GM12878 (cell line): ENCODE results near the gene SEC63.

Source experiments
- BRCA1 ChIP-seq: IDR thresholded peaks from 2 replicates; pipeline ENCODE4 v1.6.1; 2011; ENCODE audit warnings: low read depth, low read length, improper control_type of control experiment
- CHD1 ChIP-seq: IDR thresholded peaks from 2 replicates; pipeline ENCODE4 v1.6.1; 2012; ENCODE audit warnings: low read depth, low read length, improper control_type of control experiment
- CREM ChIP-seq: IDR thresholded peaks from 2 replicates; pipeline ENCODE4 v1.6.1; 2014; ENCODE audit warnings: antibody characterized with exemption, low read depth
- EP300 ChIP-seq, 2 experiments: fragments of 150-350 bp in 1 of 2; IDR thresholded peaks; 2 replicates each; pipeline ENCODE4 v1.6.1; 2011 to 2012; ENCODE audit warnings: low read depth in 2 of 2, low read length in 2 of 2, borderline replicate concordance in 1 of 2, improper control_type of control experiment in 1 of 2, inconsistent platforms in 1 of 2; ENCODE audit not compliant: control insufficient read depth in 1 of 2
- FOS ChIP-seq: IDR thresholded peaks from 3 replicates; pipeline ENCODE4 v1.6.1; 2011; ENCODE audit warnings: borderline replicate concordance; ENCODE audit not compliant: insufficient read length; ENCODE audit errors: extremely low read depth
- HCFC1 ChIP-seq: fragments of 150-350 bp; IDR thresholded peaks from 2 replicates; pipeline ENCODE4 v1.6.1; 2014; ENCODE audit warnings: low read length
- HDAC6 ChIP-seq: fragments of 200-600 bp; sonication (generic); IDR thresholded peaks from one replicate; pipeline ENCODE4 v1.8.0; 2017; ENCODE audit warnings: antibody characterized with exemption; ENCODE audit not compliant: unreplicated experiment
- HDGF ChIP-seq: fragments of 450-650 bp; IDR thresholded peaks from 2 replicates; pipeline ENCODE4 v1.6.1; 2016; ENCODE audit warnings: antibody characterized with exemption
- MAX ChIP-seq: IDR thresholded peaks from 2 replicates; pipeline ENCODE4 v1.6.1; 2012; ENCODE audit warnings: low read depth, low read length, improper control_type of control experiment
- WRNIP1 ChIP-seq: IDR thresholded peaks from 2 replicates; pipeline ENCODE4 v1.6.1; 2011; ENCODE audit warnings: low read depth, low read length, improper control_type of control experiment, borderline replicate concordance
- TF ChIP-seq, protein P1 (sequence below), 3 experiments: IDR thresholded peaks in 2 of 3; conservative IDR thresholded peaks in 1 of 3; 2 replicates each; pipeline ENCODE4 v1.5.1; 2011; ENCODE audit warnings: low read depth in 3 of 3, low read length in 3 of 3, mild to moderate bottlenecking in 3 of 3, control low read depth in 2 of 3, moderate library complexity in 2 of 3, inconsistent platforms in 1 of 3, mixed read lengths in 1 of 3; ENCODE audit not compliant: control insufficient read depth in 2 of 3, insufficient read depth in 1 of 3; ENCODE audit errors: extremely low read depth in 1 of 3
- TF ChIP-seq, protein P2 (sequence below): fragments of 450-650 bp; IDR thresholded peaks from 2 replicates; pipeline ENCODE4 v1.6.1; 2017; ENCODE audit warnings: mild to moderate bottlenecking

DNA sequence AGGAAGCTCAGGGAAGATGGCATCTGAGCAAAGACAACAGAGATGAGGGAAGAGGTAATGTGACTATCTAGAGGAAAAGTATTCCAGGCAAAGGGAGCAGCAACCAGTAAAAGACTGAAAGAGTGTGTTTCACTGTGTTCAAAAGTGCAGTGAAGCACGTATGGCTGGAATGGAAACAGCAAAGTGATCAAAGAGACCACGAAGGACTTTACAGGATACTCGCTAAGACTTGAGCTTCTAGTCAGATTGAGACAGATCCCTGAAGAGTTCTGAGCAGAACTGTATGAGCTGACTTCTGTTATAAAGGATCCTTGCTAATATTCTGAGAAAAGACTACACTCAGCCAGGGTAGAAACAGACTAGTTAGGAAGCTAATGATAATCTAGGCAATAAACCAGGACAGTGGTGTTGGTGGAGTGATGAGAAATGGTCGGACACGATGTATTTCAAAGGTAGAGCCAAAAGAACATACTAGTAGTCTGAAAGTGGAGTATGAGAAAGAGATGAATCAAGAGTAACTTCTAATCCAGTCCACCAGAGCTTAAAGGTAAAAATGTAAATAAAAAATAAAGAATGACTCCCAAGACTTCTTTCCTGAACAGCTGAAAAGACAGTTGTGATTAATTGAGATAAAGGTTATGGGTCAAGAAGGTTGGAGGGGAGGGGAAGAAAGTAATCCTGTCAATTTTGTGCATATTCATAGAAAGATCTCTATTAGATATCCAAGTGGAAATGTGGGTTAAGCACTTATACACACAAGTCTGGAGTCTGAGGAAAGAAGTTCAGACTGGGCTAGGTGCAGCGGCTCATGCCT is 14.2 kb downstream of the SEC63 start:
- TF ChIP-seq CREM (no peak), FOS (no peak), MAX (no peak), BRCA1 (no peak), HDGF (no peak), EP300 (IDR thresholded peaks at IDR 0.05; ENCODE audit: borderline replicate concordance in 1 of 2, control insufficient read depth in 1 of 2, low read depth in 2 of 2, low read length in 2 of 2) (no peak), HDAC6 (no peak), HCFC1 (no peak), WRNIP1 (no peak), CHD1 (no peak)
- TF ChIP-seq, protein P1, sequence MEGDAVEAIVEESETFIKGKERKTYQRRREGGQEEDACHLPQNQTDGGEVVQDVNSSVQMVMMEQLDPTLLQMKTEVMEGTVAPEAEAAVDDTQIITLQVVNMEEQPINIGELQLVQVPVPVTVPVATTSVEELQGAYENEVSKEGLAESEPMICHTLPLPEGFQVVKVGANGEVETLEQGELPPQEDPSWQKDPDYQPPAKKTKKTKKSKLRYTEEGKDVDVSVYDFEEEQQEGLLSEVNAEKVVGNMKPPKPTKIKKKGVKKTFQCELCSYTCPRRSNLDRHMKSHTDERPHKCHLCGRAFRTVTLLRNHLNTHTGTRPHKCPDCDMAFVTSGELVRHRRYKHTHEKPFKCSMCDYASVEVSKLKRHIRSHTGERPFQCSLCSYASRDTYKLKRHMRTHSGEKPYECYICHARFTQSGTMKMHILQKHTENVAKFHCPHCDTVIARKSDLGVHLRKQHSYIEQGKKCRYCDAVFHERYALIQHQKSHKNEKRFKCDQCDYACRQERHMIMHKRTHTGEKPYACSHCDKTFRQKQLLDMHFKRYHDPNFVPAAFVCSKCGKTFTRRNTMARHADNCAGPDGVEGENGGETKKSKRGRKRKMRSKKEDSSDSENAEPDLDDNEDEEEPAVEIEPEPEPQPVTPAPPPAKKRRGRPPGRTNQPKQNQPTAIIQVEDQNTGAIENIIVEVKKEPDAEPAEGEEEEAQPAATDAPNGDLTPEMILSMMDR (IDR thresholded peaks at IDR 0.05 in 2 of 3, conservative IDR thresholded peaks at IDR 0.05 in 1 of 3; ENCODE audit: control insufficient read depth in 2 of 3, extremely low read depth in 1 of 3, insufficient read depth in 1 of 3, low read depth in 3 of 3, low read length in 3 of 3): no peak
- TF ChIP-seq, protein P2, sequence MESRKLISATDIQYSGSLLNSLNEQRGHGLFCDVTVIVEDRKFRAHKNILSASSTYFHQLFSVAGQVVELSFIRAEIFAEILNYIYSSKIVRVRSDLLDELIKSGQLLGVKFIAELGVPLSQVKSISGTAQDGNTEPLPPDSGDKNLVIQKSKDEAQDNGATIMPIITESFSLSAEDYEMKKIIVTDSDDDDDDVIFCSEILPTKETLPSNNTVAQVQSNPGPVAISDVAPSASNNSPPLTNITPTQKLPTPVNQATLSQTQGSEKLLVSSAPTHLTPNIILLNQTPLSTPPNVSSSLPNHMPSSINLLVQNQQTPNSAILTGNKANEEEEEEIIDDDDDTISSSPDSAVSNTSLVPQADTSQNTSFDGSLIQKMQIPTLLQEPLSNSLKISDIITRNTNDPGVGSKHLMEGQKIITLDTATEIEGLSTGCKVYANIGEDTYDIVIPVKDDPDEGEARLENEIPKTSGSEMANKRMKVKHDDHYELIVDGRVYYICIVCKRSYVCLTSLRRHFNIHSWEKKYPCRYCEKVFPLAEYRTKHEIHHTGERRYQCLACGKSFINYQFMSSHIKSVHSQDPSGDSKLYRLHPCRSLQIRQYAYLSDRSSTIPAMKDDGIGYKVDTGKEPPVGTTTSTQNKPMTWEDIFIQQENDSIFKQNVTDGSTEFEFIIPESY: no peak
